Kidney (tissue), 14 donors: ENCODE measurements around the gene CD69. TPM values are rescaled to one million over a fixed set of nuclear protein-coding genes. Genes with fewer than 3 reads are reported as not detected.

Experiments used
- DNase-seq, 5 donors: peaks; one replicate each; pipeline ENCODE4 v3.0.0-alpha.2; 2013 to 2020
- FAIRE-seq: peaks from 2 replicates; lab custom pipeline; 2012; peaks lifted over from hg19 to GRCh38; lab: Jason Lieb, UNC
- H3K27ac ChIP-seq, 2 donors: one replicate each; pipeline ENCODE4 v1.7.0; 2013; ENCODE audit warnings: low read depth in 2 of 2, low read length in 2 of 2, inconsistent platforms in 1 of 2
- H3K27me3 ChIP-seq: one replicate; pipeline ENCODE4 v1.7.1; 2013; ENCODE audit warnings: low read length, inconsistent platforms; ENCODE audit not compliant: control insufficient read depth, insufficient read depth
- H3K36me3 ChIP-seq, 3 donors: one replicate each; pipeline versions ENCODE4 v1.7.0 to v1.7.1; 2013; ENCODE audit warnings: low read length in 3 of 3, control low read depth in 1 of 3, inconsistent platforms in 1 of 3; ENCODE audit not compliant: insufficient read depth in 3 of 3, control insufficient read depth in 2 of 3
- H3K4me1 ChIP-seq, 3 donors: one replicate each; pipeline versions ENCODE4 v1.7.0 to v1.7.1; 2013; ENCODE audit warnings: low read length in 3 of 3, inconsistent platforms in 1 of 3, low read depth in 1 of 3; ENCODE audit not compliant: control insufficient read depth in 2 of 3, insufficient read depth in 2 of 3
- H3K4me3 ChIP-seq, 3 donors: one replicate each; pipeline versions ENCODE4 v1.7.0 to v1.8.1; 2013; ENCODE audit warnings: low read length in 3 of 3, control low read depth in 1 of 3, inconsistent platforms in 1 of 3
- H3K9ac ChIP-seq, 3 donors: one replicate each; pipeline versions ENCODE4 v1.7.0 to v1.7.1; 2013; ENCODE audit warnings: low read length in 3 of 3, control low read depth in 1 of 3, inconsistent platforms in 1 of 3
- H3K9me3 ChIP-seq, 3 donors: one replicate each; pipeline versions ENCODE4 v1.7.0 to v1.7.1; 2013; ENCODE audit warnings: low read length in 3 of 3, control low read depth in 1 of 3, inconsistent platforms in 1 of 3; ENCODE audit not compliant: control insufficient read depth in 2 of 3, insufficient read depth in 1 of 3
- CTCF ChIP-seq: IDR thresholded peaks from 3 replicates; pipeline ENCODE4 v1.5.1; 2012; ENCODE audit warnings: mild to moderate bottlenecking, moderate library complexity, borderline replicate concordance; ENCODE audit not compliant: insufficient read depth; ENCODE audit errors: extremely low read depth
- intact Hi-C: fragments of 100-400 bp; cut with DNase I; formaldehyde crosslinking; loops from one replicate; pipeline ENCODE4 v1.11.1; 2022
- polyA plus RNA-seq: library from polyadenylated mRNA; stranded (reverse); fragments of 350-450 nt; fragmentation: Illumina TruSeq; extraction: RNeasy Lipid Tissue Mini Kit (QIAGEN cat#74804); gene quantifications from one replicate; pipeline ENCODE4 v1.2.3, GENCODE V29; 2014; ENCODE audit warnings: low read depth, low replicate concordance; ENCODE audit not compliant: insufficient read depth
- total RNA-seq: library from RNA; stranded (reverse); fragmentation: NEBNext Ultra II Directional; extraction: Animal tissue kit (Norgen Biotek cat#: 25700); gene quantifications from one replicate; pipeline ENCODE4 v1.2.1, GENCODE V29; 2021
- donor health status: control.
- donor health status: control.
- donor health status: control.
- donor health status: control.
- donor health status: control.
- donor health status: DM: yes; HTN: yes; CAD: no.
- donor health status: Normal renal cell carcinoma (clear cell type).

The CD69 gene
- total and polyA plus RNA-seq, 2 donors from 2014 or later, result 2.2 to 25.0 TPM

- intact Hi-C loops, result loop anchor here (10.0 kb wide), 1 partner anchor 170 kb away; no protein-coding TSS in a partner anchor
These were observed 6.4 kb downstream of the CD69 start for GRCh38 chr12:9754099-9754927.

GRCh38 chr12:9753498-9753897 lies 7.2 kb downstream of the CD69 start:
- no peak for FAIRE-seq
- no peak overlapping the region for H3K27ac ChIP-seq
- H3K36me3 ChIP-seq, result no peaks in the 10 kb centered on the region

More at GRCh38 chr12:9754099-9754927, 6.4 kb downstream of the CD69 start:
- no peaks in the 10 kb centered on the region for H3K27me3 ChIP-seq
- no peak overlapping the region for H3K27ac ChIP-seq
- TF ChIP-seq CTCF, result no peak
- FAIRE-seq, result no peak
- DNase-seq, result no peak
- H3K9me3 ChIP-seq, result no peaks in the 10 kb centered on the region
- H3K36me3 ChIP-seq, result no peaks in the 10 kb centered on the region
- H3K4me3 ChIP-seq, result no peak overlapping the region
- H3K4me1 ChIP-seq, result no peaks in the 10 kb centered on the region
- no peak overlapping the region for H3K9ac ChIP-seq

GRCh38 chr12:9753073-9753472 lies 7.6 kb downstream of the CD69 start:
- Histone ChIP-seq H3K27me3 (no peaks in the 10 kb centered on the region), H3K4me1 (no peaks in the 10 kb centered on the region), H3K27ac (no peak overlapping the region), H3K9me3 (no peaks in the 10 kb centered on the region), H3K4me3 (no peak overlapping the region), H3K36me3 (no peaks in the 10 kb centered on the region), H3K9ac (no peak overlapping the region)
- DNase-seq (no peak), FAIRE-seq (no peak)
- intact Hi-C loops, result loop anchor here (10.0 kb wide), 1 partner anchor 172 kb away; no protein-coding TSS in a partner anchor
- no peak for TF ChIP-seq CTCF

More at GRCh38 chr12:9753498-9753897, 7.2 kb downstream of the CD69 start:
- no peaks in the 10 kb centered on the region for H3K27me3 ChIP-seq
- intact Hi-C loops, result loop anchor here (10.0 kb wide), 1 partner anchor 171 kb away; no protein-coding TSS in a partner anchor
- no peak overlapping the region for H3K9ac ChIP-seq
- no peak for TF ChIP-seq CTCF
- no peaks in the 10 kb centered on the region for H3K9me3 ChIP-seq
- H3K4me1 ChIP-seq, result no peaks in the 10 kb centered on the region
- no peak for DNase-seq
- no peak overlapping the region for H3K4me3 ChIP-seq
